H1 (cell line): ENCODE measurements around the gene NEURL1. TPM values are rescaled to one million over a fixed set of nuclear protein-coding genes. Genes with fewer than 3 reads are reported as not detected.

Source experiments
- CTCF ChIA-PET: fragments of 300-600 bp; sonication (Branson Sonifier 250); formaldehyde crosslinking; loops from one replicate; lab custom pipeline; 2021; ENCODE audit not compliant: partially characterized antibody; lab: Charles Lee
- POLR2A ChIA-PET: fragments of 300-600 bp; sonication (Branson Sonifier 250); formaldehyde crosslinking; loops from one replicate; lab custom pipeline; 2021; ENCODE audit warnings: inconsistent platforms; ENCODE audit not compliant: partially characterized antibody; lab: Charles Lee
- DNase-seq, 2 experiments: peaks; one replicate each; pipeline versions ENCODE4 v3.0.0 to v3.0.0-alpha.2; 2010 to 2022; ENCODE audit warnings: low spot score in 2 of 2, low read depth in 1 of 2, mixed read lengths in 1 of 2
- FAIRE-seq: peaks from 2 replicates; lab custom pipeline; 2011; peaks lifted over from hg19 to GRCh38; lab: Jason Lieb, UNC
- H2AFZ ChIP-seq: 2 replicates; pipeline ENCODE4 v1.8.1; 2012; ENCODE audit warnings: low read length, inconsistent platforms
- H2AK5ac ChIP-seq: 2 replicates; pipeline ENCODE4 v1.6.1; 2013; ENCODE audit warnings: low read depth, low read length
- H2BK120ac ChIP-seq: replicated peaks from 2 replicates; pipeline ENCODE3; 2013; ENCODE audit warnings: low read depth, low read length, inconsistent platforms
- H2BK12ac ChIP-seq: 2 replicates; pipeline ENCODE4 v1.6.1; 2013; ENCODE audit warnings: low read depth, low read length
- H2BK15ac ChIP-seq: 2 replicates; pipeline ENCODE4 v1.6.1; 2013; ENCODE audit warnings: low read length
- H2BK20ac ChIP-seq: 2 replicates; pipeline ENCODE4 v1.6.1; 2013; ENCODE audit warnings: low read length
- H2BK5ac ChIP-seq: 2 replicates; pipeline ENCODE4 v1.6.1; 2013; ENCODE audit warnings: low read depth, low read length
- H3K14ac ChIP-seq: 2 replicates; pipeline ENCODE4 v1.6.1; 2013; ENCODE audit warnings: inconsistent platforms; ENCODE audit not compliant: insufficient read length
- H3K18ac ChIP-seq: 2 replicates; pipeline ENCODE4 v1.6.1; 2013; ENCODE audit warnings: low read length; ENCODE audit errors: extremely low read depth
- H3K23ac ChIP-seq: 2 replicates; pipeline ENCODE4 v1.6.1; 2013; ENCODE audit warnings: inconsistent platforms; ENCODE audit not compliant: insufficient read length
- H3K23me2 ChIP-seq: 2 replicates; pipeline ENCODE4 v1.6.1; 2013; ENCODE audit warnings: low read depth, low read length
- H3K27ac ChIP-seq: 2 replicates; pipeline ENCODE4 v1.6.1; 2011; ENCODE audit warnings: low read depth, low read length, inconsistent platforms
- H3K27me3 ChIP-seq, 4 experiments: replicated peaks in 1 of 4; 1 replicate in 1 of 4; 2 replicates in 3 of 4; pipeline versions ENCODE4 v1.6.1 to v1.8.1; 2011 to 2013; ENCODE audit warnings: low read length in 3 of 4, mild to moderate bottlenecking in 3 of 4, inconsistent platforms in 2 of 4, mixed read lengths in 2 of 4, moderate library complexity in 1 of 4; ENCODE audit not compliant: control insufficient read depth in 3 of 4, insufficient read depth in 3 of 4; ENCODE audit errors: extremely low read depth in 1 of 4
- H3K36me3 ChIP-seq, 4 experiments: 2 replicates each; pipeline versions ENCODE4 v1.6.1 to v1.8.1; 2011 to 2013; ENCODE audit warnings: mild to moderate bottlenecking in 4 of 4, low read length in 3 of 4, moderate library complexity in 2 of 4, control low read depth in 1 of 4, inconsistent platforms in 1 of 4; ENCODE audit not compliant: insufficient read depth in 4 of 4, control insufficient read depth in 2 of 4
- H3K4ac ChIP-seq: replicated peaks from 2 replicates; pipeline ENCODE3; 2013; ENCODE audit warnings: low read length, low read depth, mixed read lengths, inconsistent platforms; ENCODE audit not compliant: insufficient read length
- H3K4me1 ChIP-seq, 4 experiments: replicated peaks in 1 of 4; 1 replicate in 1 of 4; 2 replicates in 3 of 4; pipeline versions ENCODE4 v1.6.1 to v1.8.1; 2011 to 2013; ENCODE audit warnings: low read length in 3 of 4, inconsistent platforms in 2 of 4, mixed read lengths in 1 of 4; ENCODE audit not compliant: insufficient read depth in 4 of 4, control insufficient read depth in 3 of 4
- H3K4me2 ChIP-seq, 2 experiments: 2 replicates each; pipeline versions ENCODE4 v1.6.1 to v1.8.1; 2011 to 2013; ENCODE audit warnings: low read depth in 2 of 2, low read length in 2 of 2, control low read depth in 1 of 2, inconsistent platforms in 1 of 2, mild to moderate bottlenecking in 1 of 2; ENCODE audit not compliant: insufficient read depth in 1 of 2
- H3K4me3 ChIP-seq, 4 experiments: fragments of 200-600, 300-600 bp in 1 of 4; sonication (generic), shearing (Covaris generic), sonication (Bioruptor Twin) in 1 of 4; 2 replicates each; pipeline versions ENCODE4 v1.5.1 to v1.8.1; 2011 to 2016; ENCODE audit warnings: low read length in 4 of 4, low read depth in 3 of 4, control low read depth in 2 of 4, inconsistent platforms in 2 of 4, mild to moderate bottlenecking in 2 of 4, mixed read lengths in 1 of 4, moderate library complexity in 1 of 4; ENCODE audit not compliant: insufficient read depth in 2 of 4; ENCODE audit errors: extremely low read depth in 1 of 4
- H3K56ac ChIP-seq: replicated peaks from 2 replicates; pipeline ENCODE3; 2013; ENCODE audit warnings: low read depth, mild to moderate bottlenecking, mixed read lengths, low read length, inconsistent platforms; ENCODE audit not compliant: insufficient read length
- H3K79me1 ChIP-seq: 2 replicates; pipeline ENCODE4 v1.6.1; 2013; ENCODE audit warnings: low read depth, low read length, control low read depth
- H3K79me2 ChIP-seq, 2 experiments: 2 replicates each; pipeline versions ENCODE4 v1.6.1 to v1.8.1; 2012 to 2013; ENCODE audit warnings: low read length in 2 of 2, mild to moderate bottlenecking in 2 of 2, inconsistent platforms in 1 of 2; ENCODE audit not compliant: insufficient read depth in 2 of 2, control insufficient read depth in 1 of 2
- H3K9ac ChIP-seq, 4 experiments: replicated peaks in 1 of 4; 1 replicate in 1 of 4; 2 replicates in 3 of 4; pipeline versions ENCODE4 v1.6.1 to v1.8.1; 2011 to 2013; ENCODE audit warnings: low read depth in 3 of 4, low read length in 3 of 4, control low read depth in 2 of 4, mild to moderate bottlenecking in 2 of 4, moderate library complexity in 2 of 4, inconsistent platforms in 1 of 4; ENCODE audit errors: extremely low read depth in 1 of 4
- H3K9me3 ChIP-seq, 2 experiments: 2 replicates each; pipeline versions ENCODE4 v1.6.1 to v1.8.1; 2012 to 2013; ENCODE audit warnings: mild to moderate bottlenecking in 2 of 2, moderate library complexity in 2 of 2, control low read depth in 1 of 2, inconsistent platforms in 1 of 2, low read depth in 1 of 2, low read length in 1 of 2, mixed read lengths in 1 of 2; ENCODE audit not compliant: insufficient read depth in 2 of 2
- H4K20me1 ChIP-seq, 2 experiments: replicated peaks in 1 of 2; 2 replicates each; pipeline versions ENCODE3 to v1.8.1; 2011 to 2013; ENCODE audit warnings: inconsistent platforms in 2 of 2, low read length in 2 of 2, mild to moderate bottlenecking in 1 of 2; ENCODE audit not compliant: insufficient read depth in 2 of 2, control insufficient read depth in 1 of 2
- H4K5ac ChIP-seq: 2 replicates; pipeline ENCODE4 v1.6.1; 2013; ENCODE audit warnings: low read length, low read depth, mixed read lengths, inconsistent platforms; ENCODE audit not compliant: insufficient read length
- H4K8ac ChIP-seq: 2 replicates; pipeline ENCODE4 v1.8.0; 2013; ENCODE audit warnings: mild to moderate bottlenecking, moderate library complexity, low read length, inconsistent platforms; ENCODE audit not compliant: insufficient read depth; ENCODE audit errors: extremely low read depth
- H4K91ac ChIP-seq: replicated peaks from 2 replicates; pipeline ENCODE3; 2013; ENCODE audit warnings: low read length, mixed read lengths, inconsistent platforms; ENCODE audit not compliant: insufficient read length
- CBX5 ChIP-seq: fragments of 300-800, 300-1000 bp; sonication (generic); IDR thresholded peaks from 2 replicates; pipeline ENCODE4 v1.7.1; 2016; ENCODE audit warnings: antibody characterized with exemption, low read length, low read depth
- EP300 ChIP-seq, 2 experiments: IDR thresholded peaks; 1 replicate in 1 of 2; 2 replicates in 1 of 2; pipeline ENCODE4 v1.6.1; 2011 to 2012; ENCODE audit warnings: low read depth in 2 of 2, low read length in 2 of 2, mild to moderate bottlenecking in 2 of 2, borderline replicate concordance in 1 of 2, inconsistent platforms in 1 of 2, moderate library complexity in 1 of 2
- GABPA ChIP-seq: IDR thresholded peaks from 2 replicates; pipeline ENCODE4 v1.6.1; 2011; ENCODE audit warnings: mild to moderate bottlenecking, low read length, moderate library complexity, borderline replicate concordance; ENCODE audit not compliant: insufficient read depth
- HDAC6 ChIP-seq: IDR thresholded peaks from one replicate; pipeline ENCODE4 v1.7.1; 2012; ENCODE audit warnings: low read depth, mild to moderate bottlenecking, inconsistent platforms, low read length, moderate library complexity
- NANOG ChIP-seq: IDR thresholded peaks from 2 replicates; pipeline ENCODE4 v1.6.1; 2011; ENCODE audit warnings: low read length, low read depth, mild to moderate bottlenecking, inconsistent platforms; ENCODE audit not compliant: insufficient read depth, poor library complexity, severe bottlenecking
- POLR2AphosphoS5 ChIP-seq: IDR thresholded peaks from 2 replicates; pipeline ENCODE4 v1.6.1; 2011; ENCODE audit warnings: low read depth, low read length
- RFX5 ChIP-seq: IDR thresholded peaks from 2 replicates; pipeline ENCODE4 v1.6.1; 2011; ENCODE audit warnings: low read depth, low read length, improper control_type of control experiment, borderline replicate concordance
- SP2 ChIP-seq: IDR thresholded peaks from 2 replicates; pipeline ENCODE4 v1.6.1; 2012; ENCODE audit warnings: mild to moderate bottlenecking, low read length, inconsistent platforms
- TAF1 ChIP-seq: IDR thresholded peaks from 2 replicates; pipeline ENCODE4 v1.6.1; 2011; ENCODE audit warnings: mild to moderate bottlenecking, low read depth, low read length
- TEAD4 ChIP-seq: IDR thresholded peaks from 2 replicates; pipeline ENCODE4 v1.6.1; 2012; ENCODE audit warnings: low read depth, low read length, inconsistent platforms, mixed read lengths
- YY1 ChIP-seq: IDR thresholded peaks from 2 replicates; pipeline ENCODE4 v1.6.1; 2011; ENCODE audit warnings: low read depth, mild to moderate bottlenecking, low read length
- ZNF274 ChIP-seq: IDR thresholded peaks from 2 replicates; pipeline ENCODE4 v1.7.0; 2012; ENCODE audit warnings: low read length, borderline replicate concordance; ENCODE audit errors: extremely low read depth
- WGBS, 2 experiments: shearing (Covaris generic) in 1 of 2; methylation state at CpG; one replicate each; pipeline versions ENCODE4 v1.1.6 to v1.1.7; 2013 to 2015; ENCODE audit warnings: low lambda C conversion rate in 2 of 2, mixed read lengths in 2 of 2, inconsistent platforms in 1 of 2, low coverage in 1 of 2, missing lambda C conversion rate in 1 of 2; ENCODE audit not compliant: insufficient replicate concordance in 2 of 2, insufficient coverage in 1 of 2, insufficient read length in 1 of 2; ENCODE audit errors: extremely low coverage in 1 of 2, missing lambda C conversion rate in 1 of 2; 5-methylcytosine and 5-hydroxymethylcytosine counted together
- polyA plus RNA-seq, 7 experiments: library from polyadenylated mRNA; depleted of rRNA in 3 of 7; stranded (reverse) in 5 of 7; unstranded in 2 of 7; fragments of >200 nt in 5 of 7; fragments of 200-250 nt in 2 of 7; gene quantifications; 1 replicate in 5 of 7; 2 replicates in 1 of 7; 4 replicates in 1 of 7; pipeline versions ENCODE4 v1.2.1 to v1.2.3, GENCODE V29; 2011 to 2013; ENCODE audit warnings: missing spikeins in 2 of 7, mixed read lengths in 2 of 7
- total RNA-seq: library from RNA; stranded (reverse); fragmentation: NEBNext Ultra II Directional; extraction: Animal tissue kit (Norgen Biotek cat#: 25700); gene quantifications from 2 replicates; pipeline ENCODE4 v1.2.1, GENCODE V29; 2021
- TF ChIP-seq, protein P1 (sequence below): IDR thresholded peaks from 2 replicates; pipeline ENCODE4 v1.6.1; 2012; ENCODE audit warnings: inconsistent platforms

Gene NEURL1
- total and polyA plus RNA-seq, 2 of the 8 experiments (the other 6 are each of a cell fraction or from before 2014, with no cell fraction given): 0.54 to 0.58 TPM

DNA sequence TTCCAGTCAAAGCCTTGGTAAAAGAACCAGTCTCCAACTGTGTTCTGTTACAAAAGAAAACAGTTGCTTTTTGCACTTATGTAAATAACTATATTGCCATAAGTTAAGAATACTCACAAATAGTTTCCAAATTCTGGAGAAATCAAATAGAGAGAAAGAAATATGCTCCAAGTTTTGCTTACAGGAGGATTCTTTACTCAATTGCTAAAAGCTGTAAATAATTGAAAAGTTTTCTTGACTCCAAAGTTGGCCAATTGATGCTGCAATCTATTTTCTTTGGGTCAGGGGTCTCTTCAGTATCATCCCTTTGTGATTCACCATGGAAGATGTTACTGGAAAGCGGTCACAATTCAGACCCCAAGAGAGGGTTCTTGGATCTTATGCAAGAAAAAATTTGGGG lies 36.0 kb downstream of the NEURL1 start:
- no peak for FAIRE-seq
- no peaks in the 10 kb centered on the region for H3K79me1 ChIP-seq
- no peak overlapping the region for H3K27ac ChIP-seq
- WGBS, 2 experiments: 81% methylated on average over 1 of the region's 1 CpG; no CpG with 5 or more reads in 1 of the 2 experiments
- peaks cover 3 to 15% of the 10 kb centered on the region in 2 experiments; a peak in 2 of 4 replicates for H3K9me3 ChIP-seq
- no peak overlapping the region for H4K5ac ChIP-seq
- no peak overlapping the region for H2AK5ac ChIP-seq
- CTCF ChIA-PET: interaction anchor here (0.8 to 1.7 kb wide), 3 partner anchors 8 to 13 kb away, joined by 3 to 5 read pairs (median 3); no protein-coding TSS in a partner anchor
- no peak overlapping the region for H3K56ac ChIP-seq
- no peak overlapping the region for H2AFZ ChIP-seq
- no peaks in the 10 kb centered on the region for H3K23me2 ChIP-seq
- H3K4me1 ChIP-seq: peaks cover 0 to 3% (median under 1%) of the 10 kb centered on the region in 4 experiments; a peak in 1 of 7 replicates
- H2BK120ac ChIP-seq: no peak overlapping the region
- TF ChIP-seq GABPA (no peak), CBX5 (no peak), HDAC6 (no peak), POLR2AphosphoS5 (no peak), TEAD4 (no peak), ZNF274 (no peak), EP300 (IDR thresholded peaks at IDR 0.05; ENCODE audit: borderline replicate concordance in 1 of 2, low read depth in 2 of 2, low read length in 2 of 2) (no peak), TAF1 (no peak), YY1 (no peak), NANOG (no peak), RFX5 (no peak), SP2 (no peak)
- TF ChIP-seq, protein P1, sequence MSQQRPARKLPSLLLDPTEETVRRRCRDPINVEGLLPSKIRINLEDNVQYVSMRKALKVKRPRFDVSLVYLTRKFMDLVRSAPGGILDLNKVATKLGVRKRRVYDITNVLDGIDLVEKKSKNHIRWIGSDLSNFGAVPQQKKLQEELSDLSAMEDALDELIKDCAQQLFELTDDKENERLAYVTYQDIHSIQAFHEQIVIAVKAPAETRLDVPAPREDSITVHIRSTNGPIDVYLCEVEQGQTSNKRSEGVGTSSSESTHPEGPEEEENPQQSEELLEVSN: no peak
- TF ChIP-seq, all 59 proteins: peak for 0
- Histone ChIP-seq H2BK5ac (no peak overlapping the region), H4K91ac (no peak overlapping the region), H3K14ac (no peak overlapping the region), H3K36me3 (no peaks in the 10 kb centered on the region), H4K8ac (no peak overlapping the region), H4K20me1 (no peaks in the 10 kb centered on the region), H3K79me2 (no peaks in the 10 kb centered on the region), H2BK20ac (no peak overlapping the region), H3K4ac (no peak overlapping the region), H3K9ac (no peak overlapping the region), H2BK15ac (no peak overlapping the region), H3K27me3 (no peaks in the 10 kb centered on the region; a peak in 1 of 7 replicates), H2BK12ac (no peak overlapping the region), H3K4me2 (no peak overlapping the region), H3K18ac (no peak overlapping the region), H3K4me3 (no peak overlapping the region), H3K23ac (no peak overlapping the region)
- POLR2A ChIA-PET: no interaction called here
- no peak for DNase-seq
